Stomach smooth muscle (tissue), 2 donors: Measurements from ENCODE around the gene RPS6KA2.

ENCODE experiments used
- H3K27ac ChIP-seq: one replicate; pipeline ENCODE4 v1.7.0; 2013; ENCODE audit warnings: mild to moderate bottlenecking, low read length, inconsistent platforms
- H3K27me3 ChIP-seq, 2 donors: one replicate each; pipeline ENCODE4 v1.7.0; 2013; ENCODE audit warnings: low read length in 2 of 2; ENCODE audit not compliant: insufficient read depth in 2 of 2, control insufficient read depth in 1 of 2
- H3K36me3 ChIP-seq, 2 donors: one replicate each; pipeline ENCODE4 v1.7.0; 2013; ENCODE audit warnings: low read length in 2 of 2; ENCODE audit not compliant: control insufficient read depth in 2 of 2, insufficient read depth in 2 of 2
- H3K4me1 ChIP-seq: one replicate; pipeline ENCODE4 v1.7.0; 2013; ENCODE audit warnings: low read length; ENCODE audit not compliant: control insufficient read depth, insufficient read depth
- H3K4me3 ChIP-seq, 2 donors: one replicate each; pipeline ENCODE4 v1.7.0; 2013; ENCODE audit warnings: low read length in 2 of 2
- H3K9ac ChIP-seq, 2 donors: one replicate each; pipeline ENCODE4 v1.7.0; 2013; ENCODE audit warnings: low read length in 2 of 2, mild to moderate bottlenecking in 1 of 2
- H3K9me3 ChIP-seq, 2 donors: one replicate each; pipeline ENCODE4 v1.7.0; 2013; ENCODE audit warnings: low read length in 2 of 2; ENCODE audit not compliant: control insufficient read depth in 2 of 2
- donor health status: healthy.
- donor health status: Pancreatic carcinoma.

RPS6KA2 gene

DNA sequence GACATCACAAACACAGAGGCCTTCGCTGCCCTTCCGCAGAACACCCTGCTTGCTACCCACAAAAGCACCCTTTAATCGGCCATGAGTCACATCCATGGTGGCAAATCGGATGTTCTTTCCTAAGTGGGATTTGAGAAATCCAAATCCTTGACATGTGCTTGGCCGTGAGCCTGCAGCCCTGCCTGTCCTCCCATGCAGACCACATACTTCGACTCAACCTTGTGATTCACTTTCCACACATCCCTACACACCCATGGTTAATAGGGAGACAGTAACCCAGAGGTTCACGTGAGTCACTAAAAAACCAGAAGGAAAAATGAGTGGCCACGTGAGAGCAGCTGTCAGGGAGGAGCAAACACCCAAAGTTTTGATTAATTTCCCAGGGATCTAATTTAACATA is 59.9 kb downstream of the RPS6KA2 start:
- Histone ChIP-seq H3K4me3 (no peak overlapping the region), H3K27me3 (no peaks in the 10 kb centered on the region), H3K4me1 (peaks cover 5% of the 10 kb centered on the region), H3K27ac (no peak overlapping the region), H3K9me3 (no peaks in the 10 kb centered on the region), H3K36me3 (no peaks in the 10 kb centered on the region), H3K9ac (no peak overlapping the region)

DNA sequence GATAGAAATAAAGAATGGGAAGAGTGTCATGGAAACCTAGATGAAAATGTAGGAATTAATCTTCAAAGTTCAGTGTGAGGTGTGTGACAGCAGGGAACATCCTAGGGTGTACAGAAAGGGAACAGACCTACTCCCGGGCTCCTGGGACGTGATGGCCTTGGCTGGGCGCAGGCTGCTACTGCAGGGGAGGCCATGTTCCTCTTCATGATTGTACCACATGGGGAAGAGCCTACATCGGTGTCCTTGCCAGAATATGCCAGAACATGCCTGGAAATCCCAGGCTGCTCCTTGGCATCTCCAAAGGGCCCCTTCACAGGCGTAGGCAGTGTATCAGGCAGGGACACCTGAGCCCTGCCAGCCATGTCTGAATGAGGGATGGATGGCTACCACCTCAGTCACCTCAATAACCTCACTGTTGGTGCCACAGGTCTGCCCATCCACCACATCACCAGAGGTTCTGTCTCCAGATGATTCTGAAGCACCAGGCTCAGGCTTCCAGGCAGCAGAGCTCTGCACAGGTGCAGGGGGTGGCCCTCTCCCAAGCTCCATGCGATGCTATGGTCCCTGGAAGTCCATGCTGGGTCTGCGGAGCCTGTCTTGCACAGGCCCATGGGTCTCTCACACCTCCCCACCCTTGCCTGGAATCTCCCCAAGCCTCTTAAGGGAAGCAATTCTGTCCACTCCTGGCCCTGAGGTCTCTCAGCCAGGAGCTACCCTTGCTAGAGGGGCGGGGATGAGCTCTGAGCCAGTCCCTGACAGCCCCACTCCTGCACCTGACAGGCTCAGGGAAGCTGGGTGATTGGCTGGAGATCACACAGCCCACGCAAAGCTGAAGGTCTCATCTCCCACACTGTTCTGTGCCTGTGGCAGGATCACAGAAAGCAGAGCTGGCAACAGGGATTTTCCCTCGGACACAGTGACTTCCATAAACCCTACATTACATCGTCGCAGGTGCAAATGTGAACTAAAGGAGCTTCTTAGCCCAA is 60.7 kb downstream of the RPS6KA2 start:
- Histone ChIP-seq H3K36me3 (no peaks in the 10 kb centered on the region), H3K27me3 (no peaks in the 10 kb centered on the region), H3K4me3 (no peak overlapping the region), H3K27ac (no peak overlapping the region), H3K9ac (no peak overlapping the region), H3K4me1 (peaks cover 5% of the 10 kb centered on the region), H3K9me3 (no peaks in the 10 kb centered on the region)

DNA sequence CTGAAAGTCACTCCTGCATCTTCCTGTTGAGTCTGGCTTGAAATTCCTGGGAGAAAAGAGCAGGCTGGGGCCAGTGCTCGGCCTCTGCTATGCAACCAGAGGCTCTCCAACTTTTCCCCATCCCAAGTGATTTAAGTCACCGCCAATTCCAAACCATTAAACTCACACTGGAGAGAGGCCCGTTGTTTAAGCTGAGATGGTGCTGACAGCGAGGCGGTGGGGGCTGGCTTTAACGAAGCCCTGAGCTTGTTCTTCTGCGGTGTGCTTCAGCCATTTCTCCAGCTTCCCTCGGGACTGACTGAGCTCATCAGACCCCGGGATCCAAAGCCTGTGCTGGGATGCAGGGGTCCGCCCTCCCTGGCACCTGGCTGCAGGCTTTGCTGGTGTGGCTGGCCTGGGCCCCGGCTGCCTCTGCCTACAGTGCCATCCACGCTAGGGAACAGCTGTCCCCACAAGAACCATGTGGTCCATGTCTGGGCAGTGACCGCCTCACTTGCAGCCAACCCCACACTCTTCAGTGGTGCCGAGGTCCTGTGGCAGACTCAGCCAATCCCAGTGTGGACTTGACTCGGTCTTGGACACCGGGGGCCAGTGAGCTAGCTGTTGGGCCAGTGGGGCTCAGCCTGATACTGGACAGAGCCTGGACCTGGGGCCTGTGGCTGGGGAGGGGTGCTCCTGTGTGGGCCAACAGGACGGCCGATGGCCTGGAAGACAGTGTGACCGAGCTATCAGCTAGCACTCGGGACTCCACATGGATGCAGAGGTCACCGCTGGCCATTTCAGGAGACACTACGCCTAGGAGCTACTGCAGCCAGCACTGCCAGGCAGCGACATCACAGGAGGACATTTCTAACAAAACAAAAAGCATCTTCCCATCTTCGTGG is 61.7 kb downstream of the RPS6KA2 start:
- H3K36me3 ChIP-seq = no peaks in the 10 kb centered on the region
- H3K9ac ChIP-seq = no peak overlapping the region
- H3K27me3 ChIP-seq = no peaks in the 10 kb centered on the region
- H3K9me3 ChIP-seq = no peaks in the 10 kb centered on the region
- no peak overlapping the region for H3K4me3 ChIP-seq
- H3K27ac ChIP-seq = no peak overlapping the region
- H3K4me1 ChIP-seq = peaks cover 5% of the 10 kb centered on the region

- Histone ChIP-seq H3K9me3 (peaks cover 0 to 7% of the 10 kb centered on the region in 2 donors), H3K27ac (no peak overlapping the region), H3K4me3 (no peak overlapping the region), H3K4me1 (peaks cover 5% of the 10 kb centered on the region), H3K36me3 (no peaks in the 10 kb centered on the region), H3K9ac (no peak overlapping the region), H3K27me3 (no peaks in the 10 kb centered on the region)
These were observed 63.2 kb downstream of the RPS6KA2 start for GRCh38 chr6:166563805-166564204.

- Histone ChIP-seq H3K9me3 (peaks cover 0 to 7% of the 10 kb centered on the region in 2 donors), H3K4me3 (no peak overlapping the region), H3K4me1 (peaks cover 5% of the 10 kb centered on the region), H3K27me3 (no peaks in the 10 kb centered on the region), H3K27ac (no peak overlapping the region), H3K36me3 (no peaks in the 10 kb centered on the region), H3K9ac (no peak overlapping the region)
These were observed 63.9 kb downstream of the RPS6KA2 start for GRCh38 chr6:166563200-166563599.

DNA sequence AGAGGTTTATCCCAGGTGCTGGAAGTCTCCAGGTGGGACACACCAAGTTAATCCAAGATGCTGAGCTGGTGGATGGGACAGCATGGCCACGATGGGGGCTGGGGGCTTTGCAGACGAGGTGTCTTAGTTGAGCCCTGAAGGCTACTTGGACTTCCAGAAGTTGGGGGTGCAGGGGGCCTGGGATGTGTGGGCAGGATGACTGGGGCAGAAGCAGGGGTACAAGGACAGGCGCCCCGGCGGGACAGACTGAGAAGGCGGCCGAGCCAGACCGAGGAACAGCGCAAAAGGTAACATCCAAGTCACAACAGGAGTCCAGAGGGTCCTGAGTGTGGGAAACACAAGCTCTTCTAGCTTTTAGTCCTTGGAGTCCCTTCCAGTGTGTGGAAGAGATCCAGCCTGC is 64.3 kb downstream of the RPS6KA2 start:
- no peaks in the 10 kb centered on the region for H3K36me3 ChIP-seq
- H3K9ac ChIP-seq = no peak overlapping the region
- no peak overlapping the region for H3K27ac ChIP-seq
- peaks cover 0 to 7% of the 10 kb centered on the region in 2 donors for H3K9me3 ChIP-seq
- H3K4me3 ChIP-seq = no peak overlapping the region
- H3K4me1 ChIP-seq = peaks cover 5% of the 10 kb centered on the region
- no peaks in the 10 kb centered on the region for H3K27me3 ChIP-seq

- Histone ChIP-seq H3K9me3 (peaks cover 0 to 7% of the 10 kb centered on the region in 2 donors), H3K27ac (no peak overlapping the region), H3K36me3 (no peaks in the 10 kb centered on the region), H3K9ac (no peak overlapping the region), H3K4me3 (no peak overlapping the region), H3K4me1 (peaks cover 8% of the 10 kb centered on the region), H3K27me3 (no peaks in the 10 kb centered on the region)
These were observed 65.2 kb downstream of the RPS6KA2 start for GRCh38 chr6:166561771-166562359.

- Histone ChIP-seq H3K4me1 (peaks cover 13% of the 10 kb centered on the region), H3K4me3 (no peak overlapping the region), H3K9me3 (peaks cover 0 to 7% of the 10 kb centered on the region in 2 donors), H3K9ac (no peak overlapping the region), H3K36me3 (no peaks in the 10 kb centered on the region), H3K27ac (no peak overlapping the region), H3K27me3 (no peaks in the 10 kb centered on the region)
These were observed 66.8 kb downstream of the RPS6KA2 start for GRCh38 chr6:166560222-166560621.

- Histone ChIP-seq H3K4me1 (peaks cover 12% of the 10 kb centered on the region), H3K27me3 (no peaks in the 10 kb centered on the region), H3K4me3 (no peak overlapping the region), H3K36me3 (no peaks in the 10 kb centered on the region), H3K9me3 (peaks cover 0 to 7% of the 10 kb centered on the region in 2 donors), H3K27ac (no peak overlapping the region), H3K9ac (no peak overlapping the region)
These were observed 67.4 kb downstream of the RPS6KA2 start for GRCh38 chr6:166559662-166560061.

DNA sequence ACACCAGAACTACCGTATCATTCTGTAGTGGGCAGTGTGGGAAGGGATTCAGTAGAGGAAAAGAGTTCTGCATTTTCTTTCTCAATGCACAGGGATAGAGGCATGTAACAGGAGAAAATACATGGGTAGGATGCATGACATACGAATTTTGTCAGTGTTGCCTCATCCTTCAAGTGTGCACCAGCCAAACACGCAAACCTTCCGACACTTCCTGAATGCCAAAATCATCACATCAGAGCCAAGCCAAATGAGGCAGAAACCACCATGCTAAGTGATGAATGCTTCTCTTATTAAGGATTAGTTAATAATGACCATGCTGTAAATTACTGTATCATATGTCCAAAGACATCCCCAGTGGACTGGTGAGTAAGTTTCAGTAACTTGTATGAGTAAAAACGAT is 67.8 kb downstream of the RPS6KA2 start:
- Histone ChIP-seq H3K9me3 (peaks cover 0 to 7% of the 10 kb centered on the region in 2 donors), H3K27me3 (no peaks in the 10 kb centered on the region), H3K36me3 (no peaks in the 10 kb centered on the region), H3K27ac (no peak overlapping the region), H3K4me1 (peaks cover 12% of the 10 kb centered on the region), H3K9ac (no peak overlapping the region), H3K4me3 (no peak overlapping the region)
